Measurements from ENCODE around the gene FBLN1. TPM values are rescaled to one million over a fixed set of nuclear protein-coding genes. Genes with fewer than 3 reads are reported as not detected.
"Not testable (repeated sequence)": the region's sequence is repeated elsewhere in the genome, so short reads cannot be mapped to it uniquely, and the experiment has no call there.

FBLN1 gene
- total RNA-seq, 1 donor from 2014 or later: 3.8 TPM

DNA sequence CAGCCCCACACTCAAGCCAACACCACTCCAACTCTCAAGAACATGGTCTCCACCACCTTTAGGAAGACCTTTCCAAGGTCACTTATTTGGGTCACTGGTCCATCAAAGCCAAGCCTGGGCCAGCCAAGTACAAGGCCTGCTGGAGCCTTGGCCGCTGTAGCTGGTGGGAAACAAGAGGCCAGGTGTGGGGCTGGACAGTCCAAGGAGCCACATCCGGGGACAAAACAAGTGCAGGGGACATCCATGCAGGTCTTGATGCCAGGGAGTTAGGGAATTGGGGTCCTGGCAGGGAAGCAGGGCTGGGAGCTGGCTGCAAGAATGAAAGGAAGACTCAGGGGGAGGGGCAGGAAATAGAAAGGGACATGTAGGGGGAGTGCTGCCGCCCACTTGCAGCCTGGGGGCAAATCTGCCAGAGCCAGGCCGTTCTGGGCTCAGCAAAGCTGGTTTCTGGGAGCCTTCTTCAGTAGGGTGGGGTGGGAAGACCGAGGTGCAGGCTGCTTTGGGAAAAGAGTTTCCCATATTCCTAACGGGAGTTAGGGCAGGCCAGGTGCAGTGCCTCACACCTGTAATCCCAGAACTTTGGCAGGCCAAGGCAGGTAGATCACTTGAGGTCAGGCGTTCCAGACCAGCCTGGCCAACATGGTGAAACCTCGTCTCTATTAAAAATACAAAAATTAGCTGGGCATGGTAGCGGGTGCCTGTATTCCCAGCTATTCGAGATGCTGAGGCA, 99.5 kb downstream of the FBLN1 start:
- ATAC-seq: no peak
- DNase-seq (ENCODE audit: low spot score): no peak

DNA sequence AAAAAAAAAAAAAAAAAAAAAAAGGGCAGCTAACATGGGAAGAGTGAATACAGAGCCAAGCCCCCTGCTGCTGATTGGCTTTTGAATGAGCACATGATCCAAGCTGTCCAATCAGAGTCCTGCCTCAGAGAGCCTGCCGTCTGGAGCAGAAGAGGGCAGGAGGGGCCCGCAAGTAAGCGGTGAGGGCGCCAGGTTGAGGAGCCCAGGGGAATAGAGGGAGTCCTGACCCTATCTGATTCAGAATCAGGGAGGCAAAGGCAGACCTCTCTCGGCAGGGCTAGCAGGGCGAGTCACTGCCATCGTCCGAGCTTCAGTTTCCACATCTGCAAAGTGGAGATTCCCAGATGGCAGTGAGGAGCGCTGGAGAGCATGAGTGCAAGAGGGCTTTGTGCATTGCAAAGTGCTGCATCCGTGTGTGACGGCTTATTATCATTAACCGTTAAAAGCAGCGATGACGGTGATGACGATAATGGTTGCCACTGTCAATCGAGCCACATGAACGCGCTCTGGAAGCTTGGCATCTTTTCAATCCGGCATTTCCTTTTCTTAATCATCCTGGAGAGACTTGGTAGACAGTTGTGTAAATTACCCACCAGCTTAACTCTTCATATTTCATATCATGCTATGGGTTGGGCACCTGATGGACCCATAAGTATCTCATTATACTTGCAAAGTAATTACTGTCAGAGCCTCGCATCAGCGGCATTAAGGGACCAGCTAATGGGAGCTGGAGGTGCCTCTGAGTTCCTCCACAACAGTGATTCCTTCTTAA, 100.3 kb downstream of the FBLN1 start:
- ATAC-seq (no peak), DNase-seq (ENCODE audit: low spot score) (no peak)

DNA sequence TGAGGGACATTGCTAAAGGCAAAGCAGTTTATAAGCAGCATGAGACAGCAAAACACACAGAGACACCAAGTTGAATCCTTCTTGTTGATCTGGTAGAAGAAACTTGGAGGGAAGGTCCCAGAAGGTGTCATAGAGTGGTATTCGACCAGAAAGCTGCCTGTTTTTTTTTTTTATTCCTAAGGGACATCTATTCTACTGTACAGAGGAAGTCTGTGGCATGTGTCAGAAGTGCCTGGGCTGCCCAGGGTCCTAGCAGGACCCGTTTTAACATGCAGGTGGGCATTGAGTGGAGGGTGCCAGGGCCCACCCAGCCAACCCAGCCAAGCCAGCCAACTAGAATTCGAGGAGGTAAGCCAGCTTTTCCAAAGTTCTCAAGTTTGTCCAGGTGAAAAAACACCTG, 100.9 kb downstream of the FBLN1 start:
- DNase-seq (ENCODE audit: low spot score) (no peak), ATAC-seq (no peak)

DNA sequence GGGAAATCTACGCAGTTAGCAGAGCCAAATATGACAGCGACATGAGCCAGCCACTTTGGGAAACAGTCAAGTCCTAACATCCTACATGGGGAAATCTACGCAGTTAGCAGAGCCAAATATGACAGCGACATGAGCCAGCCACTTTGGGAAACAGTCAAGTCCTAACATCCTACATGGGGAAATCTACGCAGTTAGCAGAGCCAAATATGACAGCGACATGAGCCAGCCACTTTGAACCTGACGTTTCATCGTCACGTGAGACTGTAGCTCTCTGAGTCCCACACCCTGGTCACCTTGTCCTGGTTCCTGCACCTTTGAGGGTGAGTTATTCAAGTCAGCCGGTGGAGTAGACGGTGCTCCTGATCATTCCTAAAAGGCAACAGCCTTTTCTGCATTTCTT, 105.4 kb downstream of the FBLN1 start:
- not testable (repeated sequence) for ATAC-seq; DNase-seq (ENCODE audit: low spot score)

DNA sequence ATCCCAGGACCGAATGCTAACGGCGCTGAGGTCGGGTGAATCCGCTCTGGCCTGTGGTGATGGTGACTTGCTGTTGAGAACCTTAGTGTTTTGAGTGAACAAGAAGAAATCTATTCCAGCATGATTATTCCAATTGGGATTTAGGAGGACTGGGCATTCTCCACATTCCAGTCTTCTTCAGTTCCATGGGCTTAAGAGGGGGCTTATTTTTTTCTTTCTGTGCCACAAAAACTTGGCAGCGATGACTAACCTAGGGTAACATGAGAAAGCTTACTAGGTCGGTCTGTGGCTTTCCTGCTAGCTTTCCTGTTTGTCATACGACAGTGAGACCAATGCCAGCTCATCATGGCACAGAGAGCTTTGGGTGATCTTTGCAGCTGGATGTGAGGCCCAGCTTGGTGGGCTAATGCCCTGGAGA, 106.1 kb downstream of the FBLN1 start:
- DNase-seq (ENCODE audit: low spot score) (no peak), ATAC-seq (no peak)

DNA sequence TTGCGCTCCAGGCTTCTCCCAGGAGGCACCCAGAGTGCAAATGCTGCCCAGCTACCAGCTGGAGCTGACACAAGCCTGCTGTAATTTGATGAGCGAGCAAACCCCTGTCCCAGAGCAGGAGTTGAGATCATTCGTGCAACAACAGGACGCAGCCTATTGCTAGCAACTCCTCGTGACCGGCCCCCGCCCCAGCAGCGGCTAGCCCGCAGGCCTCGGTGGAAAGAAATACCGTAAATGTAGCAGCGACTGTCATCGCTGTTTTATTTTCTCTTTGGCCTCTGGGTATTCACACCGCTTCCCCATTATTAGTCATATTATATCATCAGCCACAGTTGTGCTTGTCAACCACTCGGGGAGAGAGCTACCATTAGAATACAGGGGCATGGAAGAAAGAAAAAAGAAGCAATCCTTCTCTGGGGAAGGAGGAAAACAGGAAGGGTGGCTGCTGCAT, 109.8 kb downstream of the FBLN1 start:
- ATAC-seq (no peak), DNase-seq (ENCODE audit: low spot score) (no peak)

DNA sequence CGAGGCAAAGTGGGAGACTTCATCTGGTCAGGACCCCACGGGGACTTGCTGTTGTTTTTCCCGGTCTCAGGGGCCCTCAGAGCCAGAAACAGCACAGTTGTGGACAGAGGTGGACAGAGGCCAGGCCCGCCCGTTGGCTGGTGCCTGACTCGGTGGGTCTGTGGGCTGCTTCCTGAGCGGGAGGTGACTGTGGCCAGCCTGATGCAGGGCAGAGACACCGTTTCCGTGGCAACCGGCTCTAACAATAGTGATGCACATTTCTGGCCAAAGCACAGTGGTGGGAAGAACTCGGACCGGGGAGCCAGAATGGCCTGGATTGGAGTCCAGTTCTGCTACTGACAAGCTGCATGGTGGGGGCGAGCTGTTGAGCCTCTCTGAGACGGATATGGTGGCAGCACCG, 110.3 kb downstream of the FBLN1 start:
- DNase-seq (ENCODE audit: low spot score) (no peak), ATAC-seq (no peak)

DNA sequence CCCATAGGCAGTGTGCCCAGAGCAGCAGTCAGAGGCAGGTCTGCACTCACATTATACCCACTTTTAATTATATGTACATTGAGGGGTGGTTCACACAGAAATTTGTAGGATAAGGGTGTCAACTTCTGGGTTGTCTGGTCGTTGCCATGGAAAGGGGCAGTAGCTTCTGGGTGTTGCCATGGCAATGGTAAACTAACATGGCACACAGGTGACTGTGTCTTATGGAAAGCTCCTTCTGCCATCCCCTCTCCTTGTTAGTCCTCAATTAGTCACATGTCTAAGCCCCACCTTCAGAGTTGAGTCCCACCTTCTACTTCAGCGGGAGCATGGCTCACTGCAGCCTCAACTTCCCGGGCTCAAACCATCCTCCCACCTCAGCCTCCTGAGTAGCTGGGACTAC, 112.7 kb downstream of the FBLN1 start:
- DNase-seq (ENCODE audit: low spot score): no peak
- ATAC-seq: no peak

DNA sequence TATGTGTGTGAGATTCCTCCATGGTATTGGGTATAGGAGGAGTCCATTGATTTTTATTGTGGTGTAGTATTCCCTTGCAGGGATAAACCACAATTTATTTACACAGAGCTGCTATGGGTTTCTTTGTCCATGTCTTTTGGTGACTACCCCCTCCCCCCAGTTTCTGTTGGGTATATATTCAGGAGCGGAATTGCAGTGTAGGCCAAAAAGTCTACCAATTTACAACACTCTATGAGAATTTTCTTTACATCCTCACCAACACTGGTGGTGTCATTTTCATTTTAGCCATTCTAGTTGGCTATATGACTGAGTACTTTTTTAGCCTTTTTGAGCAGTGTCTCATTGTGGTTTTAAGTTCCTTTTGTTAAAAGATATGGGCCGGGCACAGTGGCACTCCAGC, 113.7 kb downstream of the FBLN1 start:
- ATAC-seq (no peak), DNase-seq (ENCODE audit: low spot score) (no peak)

DNA sequence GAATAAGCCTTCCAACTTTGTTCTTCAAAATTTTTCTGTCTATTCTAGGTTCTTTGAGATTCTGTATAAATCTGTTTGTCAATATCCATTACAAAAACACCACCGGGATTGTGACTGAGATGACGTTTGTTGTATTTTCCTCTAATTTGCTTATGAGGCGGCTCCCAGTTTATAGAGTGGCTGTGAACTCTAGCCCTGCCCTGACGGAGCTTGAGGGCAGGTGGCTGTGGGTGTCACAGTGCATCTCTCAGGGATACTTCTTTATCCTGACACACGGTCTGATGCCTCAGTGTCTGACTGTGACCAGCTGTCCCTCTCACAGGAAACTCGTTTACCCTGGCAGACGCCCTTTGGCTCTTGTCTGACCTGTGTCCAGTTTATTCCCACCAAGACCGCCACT, 115.3 kb downstream of the FBLN1 start:
- DNase-seq (ENCODE audit: low spot score) (no peak), ATAC-seq (no peak)

DNA sequence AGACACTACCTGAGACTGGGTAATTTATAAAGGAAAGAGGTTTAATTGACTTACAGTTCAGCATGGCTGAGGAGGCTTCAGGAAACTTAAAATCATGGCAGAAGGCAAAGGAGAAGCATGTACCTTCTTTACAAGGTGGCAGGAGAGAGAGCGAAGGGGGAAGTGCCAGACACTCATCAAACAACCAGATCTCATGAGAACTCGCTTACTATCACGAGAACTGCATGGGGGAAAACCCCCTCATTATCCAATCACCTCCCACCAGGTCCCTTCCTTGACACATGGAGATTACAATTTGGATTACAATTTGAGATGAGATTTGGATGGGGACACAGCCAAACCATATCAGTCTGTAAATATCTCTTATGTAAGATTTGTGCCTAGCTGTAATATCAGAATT, 118.0 kb downstream of the FBLN1 start:
- ATAC-seq (no peak), DNase-seq (ENCODE audit: low spot score) (no peak)

DNA sequence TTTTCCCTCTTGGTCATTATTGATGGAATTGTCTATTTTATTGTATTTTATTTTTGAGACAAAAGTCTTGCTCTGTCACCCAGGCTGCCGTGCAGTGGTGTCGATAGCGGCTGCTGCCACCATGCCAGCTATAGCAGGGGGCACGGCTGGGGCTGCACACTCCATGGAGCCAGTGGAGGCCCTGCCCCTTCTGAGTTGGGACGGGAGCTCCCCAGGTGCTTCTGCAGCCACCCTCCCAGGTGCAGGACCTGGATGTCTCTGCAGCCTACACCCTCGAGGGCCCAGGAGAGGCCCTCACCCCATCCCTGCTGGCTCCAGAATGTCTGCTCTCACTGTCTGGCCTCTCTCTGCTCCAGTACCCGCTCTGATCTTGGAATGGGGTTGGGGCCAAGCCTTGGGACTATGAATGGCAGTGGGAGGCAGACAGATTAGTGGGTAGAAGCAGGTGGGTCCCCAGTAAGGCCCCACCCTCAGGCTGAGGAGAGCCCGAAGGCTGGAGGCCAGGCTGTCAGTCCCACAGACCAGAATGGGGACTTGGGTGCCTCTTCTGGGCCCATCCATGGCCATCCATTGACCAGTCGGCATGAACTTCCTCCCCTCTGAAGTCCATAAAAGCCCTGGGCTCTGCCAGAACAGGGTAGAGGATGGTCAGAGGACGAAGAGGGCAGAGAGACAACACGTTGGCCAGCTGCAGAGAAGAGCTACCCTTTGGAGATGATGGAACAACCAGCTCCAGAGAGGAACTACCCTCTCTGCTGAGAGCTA, 119.3 kb downstream of the FBLN1 start:
- no peak for DNase-seq (ENCODE audit: low spot score)
- no peak for ATAC-seq

DNA sequence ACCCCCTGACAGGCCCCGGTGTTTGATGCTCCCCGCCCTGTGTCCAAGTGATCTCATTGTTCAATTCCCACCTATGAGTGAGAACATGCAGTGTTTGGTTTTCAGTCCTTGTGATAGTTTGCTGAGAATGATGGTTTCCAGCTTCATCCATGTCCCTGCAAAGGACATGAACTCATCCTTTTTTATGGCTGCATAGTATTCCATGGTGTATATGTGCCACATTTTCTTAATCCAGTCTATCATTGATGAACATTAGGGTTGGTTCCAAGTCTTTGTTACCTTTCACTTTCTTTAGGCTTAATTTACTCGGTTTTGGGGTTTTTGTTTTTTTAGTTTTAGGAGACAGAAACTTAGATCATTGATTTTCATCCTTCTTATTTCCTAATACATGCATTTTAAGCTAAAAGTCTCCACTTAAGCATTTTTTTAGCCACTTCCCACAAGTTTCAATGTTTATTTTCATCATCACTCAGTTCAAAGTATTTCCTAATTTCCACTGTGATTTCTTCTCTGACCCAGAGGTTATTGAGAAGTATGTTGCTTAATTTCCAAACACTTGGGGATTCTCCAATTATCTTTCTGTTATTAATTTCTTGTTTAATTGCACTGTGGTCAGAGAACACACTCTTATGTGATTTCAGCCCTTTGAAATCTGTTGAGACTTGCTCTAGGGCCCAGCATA, 120.9 kb downstream of the FBLN1 start:
- ATAC-seq; DNase-seq (ENCODE audit: low spot score): not testable (repeated sequence)

DNA sequence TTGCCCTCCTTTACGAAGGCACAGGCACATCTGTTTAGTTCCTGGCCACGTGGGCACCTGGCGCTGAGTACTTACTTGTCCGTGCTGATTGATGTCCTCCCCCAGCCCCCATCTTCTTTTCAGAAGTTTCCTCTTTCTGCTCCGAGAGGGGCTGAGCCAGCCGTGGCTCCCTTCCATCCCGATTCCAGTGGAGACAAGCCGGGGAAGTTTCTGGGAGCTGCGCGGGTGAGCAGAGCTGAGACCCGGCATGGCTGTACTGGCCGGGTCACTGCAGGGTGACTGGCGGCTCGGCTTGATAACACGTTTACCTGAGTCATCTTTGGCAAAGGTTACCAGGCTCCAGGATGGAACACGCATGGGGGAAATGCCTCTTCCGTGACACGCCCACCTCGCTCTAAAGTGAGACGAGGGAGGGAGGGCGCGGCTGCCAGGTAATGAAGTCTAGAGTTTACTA, 123.5 kb downstream of the FBLN1 start:
- ATAC-seq (peak; percentile 25), DNase-seq (ENCODE audit: low spot score) (no peak)

DNA sequence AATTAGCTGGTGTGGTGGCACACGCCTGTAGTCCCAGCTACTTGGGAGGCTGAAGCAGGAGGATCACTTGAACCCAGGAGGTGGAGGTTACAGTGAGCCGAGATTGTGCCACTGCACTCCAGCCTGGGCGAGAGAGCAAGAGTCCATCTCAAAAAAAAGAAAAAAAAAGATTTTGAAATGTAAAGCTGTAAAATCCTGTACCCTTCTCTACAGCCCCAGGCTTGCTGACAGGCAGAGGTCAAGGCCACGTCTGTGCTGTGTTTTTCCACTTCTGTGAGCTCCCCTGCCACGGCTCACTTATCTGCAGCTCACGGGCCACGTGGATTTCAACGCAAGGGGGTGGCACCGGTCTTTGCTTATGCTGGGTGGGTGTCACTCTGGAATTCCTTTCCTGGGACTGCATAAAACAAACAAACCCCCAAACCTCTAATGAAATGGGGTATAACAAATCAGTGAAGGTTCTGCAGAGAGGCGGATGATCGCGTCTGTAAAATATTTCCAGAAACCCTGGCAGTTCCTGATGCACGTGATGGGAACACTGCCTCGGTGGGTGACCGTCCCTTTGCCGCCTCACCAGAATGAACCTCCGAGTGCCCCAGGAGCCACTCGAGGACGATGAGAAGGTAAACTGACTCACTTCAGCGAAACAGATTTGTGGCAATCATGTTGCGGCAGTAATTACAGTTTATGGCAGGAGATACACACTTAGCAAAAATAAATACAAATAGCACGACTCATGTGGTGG, 125.0 kb downstream of the FBLN1 start:
- DNase-seq (ENCODE audit: low spot score): no peak
- ATAC-seq: no peak

DNA sequence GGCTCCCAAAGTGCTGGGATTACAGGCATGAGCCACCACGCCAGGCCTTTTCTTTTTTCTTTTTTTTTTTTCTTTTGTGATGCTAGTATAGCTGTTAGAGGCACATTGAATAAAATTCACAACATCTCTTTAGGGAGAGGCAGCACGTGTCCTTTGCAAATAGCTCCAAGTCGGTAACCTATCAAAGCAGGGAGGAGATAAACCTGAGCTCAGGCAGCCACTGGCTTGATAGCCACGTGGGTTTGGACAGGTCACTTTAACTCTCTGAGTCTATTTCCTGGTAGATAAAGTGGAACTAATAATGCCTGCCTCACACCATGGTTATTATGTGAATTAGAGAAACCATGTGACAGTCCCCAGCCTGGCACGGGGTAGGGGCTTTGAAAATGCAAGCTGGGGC, 125.8 kb downstream of the FBLN1 start:
- DNase-seq (ENCODE audit: low spot score) (no peak), ATAC-seq (no peak)

DNA sequence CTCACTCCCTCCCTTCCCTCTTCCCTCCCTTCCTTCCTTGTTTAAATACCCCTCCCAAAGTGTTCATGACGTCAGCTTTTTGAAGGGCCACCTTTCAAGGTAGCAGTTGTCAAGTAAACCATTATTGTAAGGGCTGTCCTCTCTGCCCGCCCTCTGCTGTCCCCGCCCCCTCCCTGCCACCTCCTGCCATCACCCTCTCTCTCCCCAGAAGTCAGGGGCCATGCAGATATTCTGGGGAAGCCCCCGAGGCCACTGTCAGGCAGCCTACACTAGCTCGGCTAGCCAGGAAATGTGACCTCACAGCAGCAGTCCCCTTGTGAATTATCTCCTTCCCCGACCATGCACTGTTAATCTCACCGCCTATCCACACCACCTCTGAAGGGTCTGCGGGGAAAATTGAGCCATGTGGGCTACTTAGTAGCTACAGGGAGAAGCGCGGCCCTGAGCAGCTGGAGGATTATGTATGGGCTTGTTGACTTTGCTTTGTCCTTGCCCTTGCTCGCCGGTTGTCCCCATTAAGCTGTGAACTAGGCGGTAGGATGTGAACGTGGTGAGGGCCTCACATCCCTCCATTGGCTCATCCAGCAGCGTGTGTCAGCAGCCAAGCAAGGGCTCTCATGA, 126.9 kb downstream of the FBLN1 start:
- DNase-seq (ENCODE audit: low spot score) (no peak), ATAC-seq (no peak)

DNA sequence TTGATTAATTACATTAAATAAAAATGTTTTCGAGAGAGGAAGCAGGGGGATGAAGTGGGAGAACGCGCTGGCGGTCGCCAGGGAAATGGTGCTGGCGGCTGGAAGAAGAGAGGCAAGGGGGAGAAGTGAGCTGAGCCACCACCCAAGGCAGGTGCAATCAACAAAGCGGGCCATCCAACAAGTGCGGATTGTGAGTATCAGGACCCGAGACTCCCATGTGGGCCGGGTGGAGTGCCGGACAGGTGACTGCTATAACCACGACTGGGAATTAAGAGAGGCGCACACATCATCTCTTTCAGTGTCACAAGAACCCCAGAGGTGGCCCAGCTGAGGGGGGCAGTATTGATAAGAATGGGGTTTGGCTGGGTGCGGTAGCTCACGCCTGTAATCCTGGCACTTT, 127.8 kb downstream of the FBLN1 start:
- no peak for ATAC-seq
- no peak for DNase-seq (ENCODE audit: low spot score)

DNA sequence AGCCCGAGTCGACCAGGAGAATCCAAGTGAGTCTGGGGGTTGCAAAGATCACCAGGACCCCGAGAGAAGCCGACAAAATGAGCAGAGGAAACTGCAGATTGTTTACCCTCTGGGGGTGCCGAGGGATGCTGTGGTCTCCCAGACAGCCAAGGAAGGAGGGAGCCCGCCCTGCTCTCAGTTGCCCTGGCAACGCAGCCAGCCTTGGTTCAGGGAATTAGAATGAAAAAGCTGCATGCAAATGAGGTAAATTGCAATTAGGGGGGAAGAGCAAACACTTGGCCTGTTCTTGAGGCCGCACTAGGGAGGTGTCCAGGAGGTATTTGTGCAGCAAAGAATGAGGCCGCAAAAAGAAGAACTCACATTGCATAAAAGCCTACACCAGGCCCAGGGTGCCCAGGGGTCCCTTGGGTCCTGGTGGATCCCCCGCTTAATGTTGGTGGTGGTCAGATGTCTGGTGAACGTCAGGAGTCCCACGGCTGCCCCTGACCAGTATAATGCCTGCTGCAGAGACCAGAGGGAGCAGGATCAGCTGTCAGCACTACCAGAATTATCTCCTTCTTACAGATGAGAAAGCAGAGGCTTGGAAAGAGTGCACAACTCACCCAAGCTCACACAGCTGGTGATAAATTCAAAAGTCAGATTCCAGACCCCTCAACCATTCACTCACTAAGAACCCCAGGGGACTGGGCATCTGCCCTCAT, 128.6 kb downstream of the FBLN1 start:
- no peak for ATAC-seq
- no peak for DNase-seq (ENCODE audit: low spot score)
